GM12878 (cell line): Measurements from ENCODE around the gene ENPP4. TPM values are rescaled to one million over a fixed set of nuclear protein-coding genes. Genes with fewer than 3 reads are reported as not detected.
"Not testable (repeated sequence)": the region's sequence is repeated elsewhere in the genome, so short reads cannot be mapped to it uniquely, and the experiment has no call there.

Source experiments
- ATAC-seq: fragments of 200-7000 bp; cut with Tn5 transposase; 3 replicates; pipeline ENCODE4 v1.9.1; 2020; ENCODE audit warnings: mild to moderate bottlenecking, moderate library complexity
- BruUV-seq: library from RNA; stranded (reverse); fragments of 400-500 nt; replicated peaks from 2 replicates; lab custom pipeline; 2021; lab: Mats Ljungman, UMichigan
- CTCF ChIA-PET: fragments of 300-600 bp; sonication (Branson Sonifier 250); formaldehyde crosslinking; extraction: SDS; loops from one replicate; lab custom pipeline; 2021; ENCODE audit warnings: inconsistent platforms; lab: Yijun Ruan, JAX
- POLR2A ChIA-PET: fragments of 350-600 bp; formaldehyde crosslinking; extraction: SDS; loops from one replicate; lab custom pipeline; 2021; ENCODE audit warnings: inconsistent platforms; lab: Charles Lee
- RAD21 ChIA-PET: fragments of 300-600 bp; sonication (Branson Sonifier 250); formaldehyde crosslinking; loops from one replicate; lab custom pipeline; 2023; ENCODE audit warnings: antibody characterized with exemption; ENCODE audit not compliant: unreplicated experiment; lab: Charles Lee
- SMC1A ChIA-PET: fragments of 300-600 bp; sonication (Branson Sonifier 250); formaldehyde crosslinking; loops from one replicate; lab custom pipeline; 2023; ENCODE audit not compliant: unreplicated experiment, uncharacterized antibody; lab: Charles Lee
- DNase-seq: peaks from one replicate; pipeline ENCODE4 v3.0.0-alpha.2; 2011; ENCODE audit warnings: low read depth, low spot score
- FAIRE-seq: peaks from 3 replicates; lab custom pipeline; 2011; peaks lifted over from hg19 to GRCh38; lab: Jason Lieb, UNC
- H2AFZ ChIP-seq: 2 replicates; pipeline ENCODE4 v1.6.0; 2011; ENCODE audit warnings: low read depth, low read length, control low read depth; ENCODE audit not compliant: control insufficient read depth
- H3K27ac ChIP-seq: 2 replicates; pipeline ENCODE4 v1.5.1; 2011; ENCODE audit warnings: control low read depth; ENCODE audit not compliant: control insufficient read depth, insufficient read depth
- H3K27me3 ChIP-seq, 2 experiments: replicated peaks in 1 of 2; 2 replicates each; pipeline versions ENCODE4 v1.6.0 to v1.6.1; 2011; ENCODE audit warnings: low read length in 1 of 2; ENCODE audit not compliant: control insufficient read depth in 2 of 2, insufficient read depth in 2 of 2
- H3K36me3 ChIP-seq, 2 experiments: 2 replicates each; pipeline ENCODE4 v1.5.1; 2011; ENCODE audit warnings: low read length in 1 of 2; ENCODE audit not compliant: control insufficient read depth in 2 of 2, insufficient read depth in 2 of 2
- H3K4me1 ChIP-seq: 2 replicates; pipeline ENCODE4 v1.6.1; 2011; ENCODE audit warnings: mild to moderate bottlenecking, low read length, moderate library complexity, mixed read lengths; ENCODE audit not compliant: control insufficient read depth, insufficient read depth
- H3K4me2 ChIP-seq: 2 replicates; pipeline ENCODE4 v1.6.0; 2011; ENCODE audit warnings: control low read depth; ENCODE audit not compliant: control insufficient read depth, insufficient read depth
- H3K4me3 ChIP-seq: fragments of 200-600 bp; sonication (generic); 2 replicates; pipeline ENCODE4 v1.5.1; 2016
- H3K79me2 ChIP-seq: 2 replicates; pipeline ENCODE4 v1.6.0; 2011; ENCODE audit warnings: low read length; ENCODE audit not compliant: control insufficient read depth, insufficient read depth
- H3K9ac ChIP-seq: 2 replicates; pipeline ENCODE4 v1.8.0; 2011; ENCODE audit warnings: low read length, control low read depth, mixed read lengths; ENCODE audit not compliant: control insufficient read depth, insufficient read depth
- H3K9me3 ChIP-seq: replicated peaks from 3 replicates; pipeline ENCODE4 v1.5.1; 2011; ENCODE audit warnings: mild to moderate bottlenecking, low read length; ENCODE audit not compliant: control insufficient read depth, insufficient read depth
- H4K20me1 ChIP-seq: 2 replicates; pipeline ENCODE4 v1.6.0; 2011; ENCODE audit not compliant: control insufficient read depth, insufficient read depth
- BCL11A ChIP-seq: IDR thresholded peaks from 2 replicates; pipeline ENCODE4 v1.6.1; 2011; ENCODE audit warnings: low read depth, low read length
- GATAD2B ChIP-seq: fragments of 450-650 bp; conservative IDR thresholded peaks from 2 replicates; pipeline ENCODE4 v1.6.1; 2017; ENCODE audit warnings: low read depth, mild to moderate bottlenecking, moderate library complexity
- IKZF1 ChIP-seq: fragments of 450-650 bp; conservative IDR thresholded peaks from 2 replicates; pipeline ENCODE4 v1.6.1; 2017; ENCODE audit warnings: antibody characterized with exemption, mild to moderate bottlenecking
- JUNB ChIP-seq: IDR thresholded peaks from 2 replicates; pipeline ENCODE4 v1.6.1; 2016; ENCODE audit warnings: antibody characterized with exemption, mild to moderate bottlenecking
- NR2C2 ChIP-seq: IDR thresholded peaks from 2 replicates; pipeline ENCODE4 v1.6.1; 2011; ENCODE audit warnings: borderline replicate concordance, low read depth; ENCODE audit not compliant: control insufficient read depth, insufficient read length
- RAD21 ChIP-seq: IDR thresholded peaks from 2 replicates; pipeline ENCODE4 v1.6.1; 2011; ENCODE audit warnings: mild to moderate bottlenecking, low read depth, low read length, moderate library complexity; ENCODE audit not compliant: insufficient read depth
- SMAD5 ChIP-seq: IDR thresholded peaks from 2 replicates; pipeline ENCODE4 v1.6.1; 2016; ENCODE audit warnings: antibody characterized with exemption, low read depth
- SMARCA5 ChIP-seq: fragments of 450-650 bp; IDR thresholded peaks from 2 replicates; pipeline ENCODE4 v1.6.1; 2017; ENCODE audit warnings: mild to moderate bottlenecking
- TAF1 ChIP-seq: IDR thresholded peaks from 2 replicates; pipeline ENCODE4 v1.6.1; 2011; ENCODE audit warnings: mild to moderate bottlenecking, low read depth, low read length, borderline replicate concordance
- WRNIP1 ChIP-seq: IDR thresholded peaks from 2 replicates; pipeline ENCODE4 v1.6.1; 2011; ENCODE audit warnings: low read depth, low read length, improper control_type of control experiment, borderline replicate concordance
- WGBS: methylation state at CpG from one replicate; pipeline ENCODE4 v1.1.6; 2016; ENCODE audit warnings: low lambda C conversion rate; ENCODE audit not compliant: insufficient replicate concordance, insufficient coverage; ENCODE audit errors: missing lambda C conversion rate; 5-methylcytosine and 5-hydroxymethylcytosine counted together
- in situ Hi-C: fragments of 300-500 bp; cut with MboI; formaldehyde crosslinking; loops from 9 replicates; pipeline ENCODE4 v1.14.3; 2018; ENCODE audit warnings: mixed read lengths
- intact Hi-C: fragments of 100-400 bp; cut with micrococcal nuclease; formaldehyde crosslinking; loops from one replicate; pipeline ENCODE4 v1.14.2; 2022; ENCODE audit not compliant: unreplicated experiment
- polyA plus RNA-seq, 11 experiments: library from polyadenylated mRNA; depleted of rRNA in 4 of 11; unstranded in 6 of 11; stranded (reverse) in 5 of 11; fragments of >200 nt; fragmentation: Nextera tagmentation in 4 of 11; fragmentation: Illumina TruSeq in 1 of 11; extraction: Ambion mirVana in 4 of 11; extraction: Trizol in 1 of 11; gene quantifications; 1 replicate in 1 of 11; 2 replicates in 10 of 11; pipeline versions ENCODE4 v1.2.1 to v1.2.3, GENCODE V29; 2011 to 2016; ENCODE audit warnings: inconsistent platforms in 2 of 11, missing spikeins in 2 of 11, low read depth in 1 of 11
- total RNA-seq, 4 experiments: library from RNA; depleted of rRNA in 3 of 4; stranded (reverse); fragments of >200 nt in 3 of 4; fragmentation: Illumina TruSeq in 1 of 4; extraction: Trizol in 1 of 4; gene quantifications; 2 replicates each; pipeline versions ENCODE4 v1.2.1 to v1.2.3, GENCODE V29; 2013 to 2021

Gene ENPP4
- total and polyA plus RNA-seq, 10 of the 15 experiments (the other 5 are each of a cell fraction or from before 2014, with no cell fraction given), result 3.3 to 9.7 (median 5.3) TPM

GRCh38 chr6:46149066-46149465 is 19.3 kb downstream of the ENPP4 start:
- H2AFZ ChIP-seq, ATAC-seq, H3K27me3 ChIP-seq, RAD21 ChIA-PET, H4K20me1 ChIP-seq, in situ Hi-C loops, H3K4me2 ChIP-seq, intact Hi-C loops, H3K9ac ChIP-seq, H3K4me1 ChIP-seq, H3K79me2 ChIP-seq, H3K36me3 ChIP-seq, CTCF ChIA-PET, H3K4me3 ChIP-seq, H3K9me3 ChIP-seq, POLR2A ChIA-PET, DNase-seq, BruUV-seq, FAIRE-seq, H3K27ac ChIP-seq: not testable (repeated sequence)
- SMC1A ChIA-PET, result interaction anchor here (1.8 kb wide), 1 partner anchor 20 kb away, joined by 5 read pairs; no protein-coding TSS in a partner anchor
- WGBS, result 71% methylated on average over 3 of the region's 3 CpGs

- intact Hi-C loops, result no loop called here
These were observed 26.9 kb downstream of the ENPP4 start for GRCh38 chr6:46156701-46157100.

More at GRCh38 chr6:46156701-46157100, 26.9 kb downstream of the ENPP4 start:
- Histone ChIP-seq H3K9ac (no peak overlapping the region), H3K27ac (no peak overlapping the region)
- no peak for TF ChIP-seq RAD21
- TF ChIP-seq GATAD2B, result no peak
- no peak for TF ChIP-seq BCL11A
- no peak for TF ChIP-seq WRNIP1
- TF ChIP-seq SMAD5, result no peak
- no peak for TF ChIP-seq JUNB
- no peak for TF ChIP-seq TAF1
- no peak for TF ChIP-seq SMARCA5
- TF ChIP-seq IKZF1, result no peak
- no peak for TF ChIP-seq NR2C2
- TF ChIP-seq, all 136 proteins: peak for 0
- ChIA-PET CTCF (no interaction called here), SMC1A (interaction anchor here (0.8 to 1.0 kb wide), 2 partner anchors 19 to 30 kb away, joined by 4 read pairs; no protein-coding TSS in a partner anchor), RAD21 (no interaction called here), POLR2A (no interaction called here)
- no peak overlapping the region for H3K4me2 ChIP-seq
- no peak overlapping the region for H2AFZ ChIP-seq
- FAIRE-seq (no peak), ATAC-seq (no peak), DNase-seq (no peak)
- H3K27me3 ChIP-seq, result no peaks in the 10 kb centered on the region
- in situ Hi-C loops, result no loop called here
- no peaks in the 10 kb centered on the region for H4K20me1 ChIP-seq
- no peak overlapping the region for H3K4me3 ChIP-seq
- H3K9me3 ChIP-seq, result no peaks in the 10 kb centered on the region; the same call in 2 of the 3 replicates
- no peaks in the 10 kb centered on the region for H3K79me2 ChIP-seq
- H3K4me1 ChIP-seq, result no peaks in the 10 kb centered on the region
- no TSS peak for BruUV-seq
- H3K36me3 ChIP-seq, result no peaks in the 10 kb centered on the region
